OCI-LY7 (cell line): ENCODE data around the gene CDX1.

Experiments
- CTCF ChIP-seq: fragments of 200-600 bp; sonication (generic); conservative IDR thresholded peaks from 2 replicates; pipeline ENCODE4 v1.5.1; 2014; ENCODE audit warnings: mild to moderate bottlenecking, antibody characterized with exemption, low read length, moderate library complexity, mixed read lengths
- EZH2phosphoT487 ChIP-seq: fragments of 200-600 bp; sonication (generic); IDR thresholded peaks from 2 replicates; pipeline ENCODE4 v1.6.1; 2018; ENCODE audit warnings: low read depth, borderline replicate concordance, mild to moderate bottlenecking, mixed run types, antibody characterized with exemption, low read length, moderate library complexity, mixed read lengths

- TF ChIP-seq CTCF: no peak
- no peak for TF ChIP-seq EZH2phosphoT487
Observed at GRCh38 chr5:150141544-150142184, 24.9 kb upstream of the CDX1 start.
